HepG2 (cell line): Measurements from ENCODE around the gene STRBP. TPM values are rescaled to one million over a fixed set of nuclear protein-coding genes. Genes with fewer than 3 reads are reported as not detected.

Experiments
- ARNTL ChIP-seq: sonication (generic); formaldehyde crosslinking; IDR thresholded peaks from 2 replicates; pipeline ENCODE4 v1.4.0; 2020; ENCODE audit warnings: mild to moderate bottlenecking, missing genetic modification reagents
- HMGXB4 ChIP-seq, 2 experiments: sonication (generic) in 1 of 2; formaldehyde crosslinking in 1 of 2; IDR thresholded peaks; 2 replicates each; pipeline versions ENCODE4 v1.4.0 to v1.6.1; 2018 to 2020; ENCODE audit warnings: missing genetic modification reagents in 2 of 2, borderline replicate concordance in 1 of 2, low read depth in 1 of 2, mild to moderate bottlenecking in 1 of 2, missing biosample characterization in 1 of 2
- MAF1 ChIP-seq: sonication (generic); formaldehyde crosslinking; IDR thresholded peaks from 2 replicates; pipeline ENCODE4 v1.5.0; 2020; ENCODE audit warnings: missing genetic modification reagents, borderline replicate concordance
- MNT ChIP-seq: fragments of 450-650 bp; IDR thresholded peaks from 2 replicates; pipeline ENCODE4 v1.6.1; 2016
- RBFOX2 ChIP-seq: fragments of 200-400 bp; formaldehyde crosslinking; IDR thresholded peaks from 2 replicates; pipeline ENCODE4 v1.6.1; 2017; ENCODE audit warnings: low read depth, mild to moderate bottlenecking, low read length
- SPEN ChIP-seq: sonication (generic); formaldehyde crosslinking; IDR thresholded peaks from 2 replicates; pipeline ENCODE4 v1.5.1; 2020; ENCODE audit warnings: low read depth, mild to moderate bottlenecking, missing genetic modification reagents
- TMF1 ChIP-seq: sonication (generic); formaldehyde crosslinking; IDR thresholded peaks from 2 replicates; pipeline ENCODE4 v1.8.1; 2022; ENCODE audit warnings: low read depth, missing genetic modification reagents
- ZBTB25 ChIP-seq: IDR thresholded peaks from 2 replicates; pipeline ENCODE4 v1.6.1; 2018; ENCODE audit warnings: missing genetic modification reagents
- ZIK1 ChIP-seq: sonication (generic); formaldehyde crosslinking; IDR thresholded peaks from 2 replicates; pipeline ENCODE4 v1.5.0; 2020; ENCODE audit warnings: mild to moderate bottlenecking, low read depth, missing genetic modification reagents, borderline replicate concordance
- ZNF142 ChIP-seq: sonication (generic); formaldehyde crosslinking; IDR thresholded peaks from 2 replicates; pipeline ENCODE4 v1.4.0; 2020; ENCODE audit warnings: missing genetic modification reagents
- ZNF17 ChIP-seq: sonication (generic); formaldehyde crosslinking; IDR thresholded peaks from 2 replicates; pipeline ENCODE4 v1.5.0; 2020; ENCODE audit warnings: mild to moderate bottlenecking, missing genetic modification reagents
- ZNF280D ChIP-seq: sonication (generic); formaldehyde crosslinking; IDR thresholded peaks from 2 replicates; pipeline ENCODE4 v1.5.1; 2020; ENCODE audit warnings: mild to moderate bottlenecking, missing genetic modification reagents
- ZNF782 ChIP-seq: sonication (generic); formaldehyde crosslinking; IDR thresholded peaks from 2 replicates; pipeline ENCODE4 v1.4.0; 2020; ENCODE audit warnings: missing genetic modification reagents, mild to moderate bottlenecking, borderline replicate concordance
- polyA plus RNA-seq, 8 experiments: library from polyadenylated mRNA; depleted of rRNA in 3 of 8; stranded (reverse) in 7 of 8; unstranded in 1 of 8; fragments of >200 nt; fragmentation: Illumina TruSeq in 4 of 8; extraction: Trizol in 4 of 8; gene quantifications; 2 replicates each; pipeline versions ENCODE4 v1.2.1 to v1.2.3, GENCODE V29; 2011 to 2016; ENCODE audit warnings: low read depth in 4 of 8, missing spikeins in 1 of 8, mixed read lengths in 1 of 8; ENCODE audit not compliant: insufficient read depth in 1 of 8
- total RNA-seq, 5 experiments: library from RNA; depleted of rRNA; stranded (reverse); fragments of >200 nt; fragmentation: Illumina TruSeq; extraction: Trizol; gene quantifications; 2 replicates each; pipeline ENCODE4 v1.2.3, GENCODE V29; 2016; ENCODE audit warnings: low read depth in 1 of 5

Gene STRBP
- total and polyA plus RNA-seq, 2 of the 13 experiments (the other 11 are each of a cell fraction or from before 2014, with no cell fraction given): 14.5 to 38.5 TPM

- TF ChIP-seq TMF1 (peak; percentile 57; the same call in 1 of the 2 replicates), HMGXB4 (CRISPR knock-in tag; IDR thresholded peaks at IDR 0.05; ENCODE audit: borderline replicate concordance in 1 of 2, low read depth in 1 of 2) (peak in 1 of 2 experiments; percentile 56; a peak in 1 of 4 replicates), SPEN (CRISPR knock-in tag) (peak; percentile 77), ARNTL (CRISPR knock-in tag) (0 out of 2 replicates have a peak, but pooled peaks have one; percentile 28), RBFOX2 (peak; percentile 69), MNT (no peak), ZIK1 (CRISPR knock-in tag) (0 out of 2 replicates have a peak, but pooled peaks have one; percentile 47), ZNF142 (CRISPR knock-in tag) (0 out of 2 replicates have a peak, but pooled peaks have one; percentile 54), ZBTB25 (no peak; the same call in 1 of the 2 replicates), MAF1 (CRISPR knock-in tag) (no peak), ZNF280D (CRISPR knock-in tag) (0 out of 2 replicates have a peak, but pooled peaks have one; percentile 19), ZNF17 (CRISPR knock-in tag) (no peak), ZNF782 (CRISPR knock-in tag) (no peak)
Measured at GRCh38 chr9:123268465-123269259, at the start of gene STRBP (continued).
